GM19395 (cell line): ENCODE results near the gene SLC8A2.

Experiments
- ATAC-seq: cut with Tn5 transposase; IDR thresholded peaks from one replicate; pipeline ENCODE4 v1.9.1; 2021; ENCODE audit warnings: mild to moderate bottlenecking, moderate library complexity; ENCODE audit not compliant: unreplicated experiment

Gene SLC8A2

DNA sequence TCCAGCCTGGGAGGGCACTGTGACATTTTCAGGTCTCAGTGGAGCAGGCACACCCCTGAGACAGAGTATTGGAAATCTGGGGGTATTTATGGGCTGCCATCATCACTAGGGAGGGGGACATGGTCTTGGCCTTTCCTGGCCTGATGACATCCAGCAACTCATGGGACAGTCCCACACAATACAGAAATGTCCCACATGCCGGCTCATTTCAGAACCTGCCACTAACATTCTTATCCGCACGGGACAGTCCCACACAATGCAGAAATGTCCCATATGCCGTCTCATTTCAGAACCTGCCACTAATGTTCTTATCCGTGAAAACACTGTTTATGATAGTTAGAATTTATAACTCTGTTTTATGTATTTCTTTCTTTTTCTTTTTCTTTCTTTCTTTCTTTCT, 9.8 kb downstream of the SLC8A2 start:
- ATAC-seq = no peak

DNA sequence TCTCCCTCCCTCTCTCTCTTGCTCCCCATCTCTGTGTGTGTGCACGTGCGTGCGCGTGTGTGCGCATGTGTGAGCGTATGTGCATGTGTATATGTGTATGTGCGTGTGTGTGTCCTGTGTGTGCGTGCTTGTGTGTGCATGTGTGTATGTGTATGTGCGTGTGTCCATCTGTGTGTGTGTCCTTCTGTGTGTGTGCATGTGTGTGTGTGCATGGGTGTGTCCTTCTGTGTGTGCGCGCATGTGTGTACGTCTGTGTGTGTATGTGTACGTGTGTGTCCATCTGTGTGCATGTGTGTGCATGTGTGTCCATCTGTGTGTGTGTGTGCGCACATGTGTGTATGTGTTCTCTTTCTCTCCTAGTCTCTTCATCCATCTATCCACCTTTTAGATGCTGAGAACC, 12.2 kb downstream of the SLC8A2 start:
- ATAC-seq = no peak

DNA sequence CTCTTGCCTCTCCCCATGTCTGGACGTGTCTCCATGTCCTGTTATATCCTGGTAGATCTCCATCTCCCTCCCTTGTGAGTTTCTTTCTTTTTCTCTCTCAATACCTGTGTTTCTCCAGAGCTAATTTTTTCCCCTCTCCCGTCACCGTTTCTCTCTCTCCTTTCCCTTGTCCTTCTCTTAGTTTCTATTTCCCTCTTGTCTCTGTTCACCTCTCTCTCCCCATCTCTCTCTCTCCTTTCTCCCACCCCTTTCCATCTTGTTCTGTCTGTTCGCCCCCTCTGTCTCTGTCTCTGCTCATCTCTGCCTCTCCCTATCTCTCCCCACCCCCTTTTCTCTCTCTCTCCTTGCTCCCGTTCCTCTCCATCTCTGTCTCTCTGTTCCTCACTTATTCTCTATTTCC, 13.0 kb downstream of the SLC8A2 start:
- no peak for ATAC-seq

DNA sequence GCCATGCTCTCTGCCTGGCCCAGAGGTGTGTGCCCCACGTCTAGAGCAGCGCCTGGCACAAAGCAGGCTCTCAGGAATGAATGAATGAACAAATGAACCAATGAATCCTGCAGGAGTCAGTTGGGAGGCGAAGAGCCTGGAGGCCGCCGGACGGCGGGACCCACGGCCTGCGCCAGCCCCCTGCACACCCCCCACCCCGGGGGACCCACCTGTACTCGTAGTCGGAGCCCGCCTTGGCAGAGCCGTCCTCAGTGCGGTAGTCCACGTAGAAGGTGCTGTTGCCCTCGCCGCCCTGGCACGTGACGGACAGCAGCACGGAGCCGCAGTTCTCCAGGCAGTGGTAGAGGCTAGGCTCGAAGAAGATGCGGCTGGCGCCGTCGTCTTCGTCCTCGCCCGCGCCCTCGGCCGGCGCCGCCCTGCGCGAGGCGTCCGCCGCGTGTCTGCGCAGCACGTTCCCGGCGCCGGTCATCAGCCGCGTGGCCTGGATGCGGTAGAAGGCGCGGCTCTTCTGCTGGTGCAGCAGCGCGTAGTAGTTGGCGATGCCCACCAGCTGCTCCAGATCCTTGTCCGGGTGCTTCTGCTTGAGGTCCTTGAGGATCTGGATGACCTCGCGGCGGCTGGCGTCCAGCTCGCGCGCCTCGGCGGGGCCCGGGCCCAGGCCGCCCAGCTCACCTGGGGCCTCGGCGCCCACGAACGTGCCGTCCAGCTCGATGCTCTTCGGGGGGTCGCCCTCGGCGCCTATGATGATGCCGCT, 14.8 kb downstream of the SLC8A2 start:
- ATAC-seq = no peak

DNA sequence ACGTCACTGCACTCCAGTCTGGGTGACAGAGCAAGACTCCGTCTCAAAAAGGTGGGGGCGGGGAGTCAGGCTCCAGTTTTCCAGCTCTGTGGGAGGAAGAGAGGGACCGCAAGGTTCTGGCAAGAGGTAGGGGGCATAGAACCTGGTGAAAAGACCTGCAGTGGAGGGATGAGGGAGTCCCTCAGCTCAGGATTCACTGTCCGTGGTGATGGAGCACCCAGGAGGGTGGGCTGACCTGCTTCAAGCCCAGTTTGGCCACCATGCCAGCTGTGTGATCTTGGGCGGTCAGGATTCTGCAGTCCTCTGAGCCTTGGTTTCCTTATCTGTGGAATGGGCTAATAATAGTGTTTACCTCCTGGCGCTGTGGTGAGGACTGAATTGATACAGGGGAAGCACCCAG, 21.2 kb downstream of the SLC8A2 start:
- ATAC-seq = no peak

DNA sequence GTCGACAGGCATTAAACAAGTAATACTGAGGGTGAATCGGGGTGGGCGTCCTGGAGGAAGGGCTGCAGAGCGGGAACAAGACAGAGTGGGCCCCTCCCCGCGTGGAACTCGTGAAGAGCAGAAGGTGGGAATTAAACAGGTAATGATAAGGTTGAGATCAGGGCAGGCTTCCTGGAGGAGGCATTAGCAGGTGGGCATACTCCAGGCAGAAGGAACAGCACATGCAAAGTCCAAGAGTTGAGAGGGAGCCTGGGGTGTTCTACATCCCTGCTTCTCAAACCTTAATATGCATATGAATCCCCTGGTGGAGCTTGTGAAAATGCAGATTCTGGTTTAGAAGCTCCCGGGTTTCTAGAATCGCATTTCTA, 23.3 kb downstream of the SLC8A2 start:
- ATAC-seq = no peak

DNA sequence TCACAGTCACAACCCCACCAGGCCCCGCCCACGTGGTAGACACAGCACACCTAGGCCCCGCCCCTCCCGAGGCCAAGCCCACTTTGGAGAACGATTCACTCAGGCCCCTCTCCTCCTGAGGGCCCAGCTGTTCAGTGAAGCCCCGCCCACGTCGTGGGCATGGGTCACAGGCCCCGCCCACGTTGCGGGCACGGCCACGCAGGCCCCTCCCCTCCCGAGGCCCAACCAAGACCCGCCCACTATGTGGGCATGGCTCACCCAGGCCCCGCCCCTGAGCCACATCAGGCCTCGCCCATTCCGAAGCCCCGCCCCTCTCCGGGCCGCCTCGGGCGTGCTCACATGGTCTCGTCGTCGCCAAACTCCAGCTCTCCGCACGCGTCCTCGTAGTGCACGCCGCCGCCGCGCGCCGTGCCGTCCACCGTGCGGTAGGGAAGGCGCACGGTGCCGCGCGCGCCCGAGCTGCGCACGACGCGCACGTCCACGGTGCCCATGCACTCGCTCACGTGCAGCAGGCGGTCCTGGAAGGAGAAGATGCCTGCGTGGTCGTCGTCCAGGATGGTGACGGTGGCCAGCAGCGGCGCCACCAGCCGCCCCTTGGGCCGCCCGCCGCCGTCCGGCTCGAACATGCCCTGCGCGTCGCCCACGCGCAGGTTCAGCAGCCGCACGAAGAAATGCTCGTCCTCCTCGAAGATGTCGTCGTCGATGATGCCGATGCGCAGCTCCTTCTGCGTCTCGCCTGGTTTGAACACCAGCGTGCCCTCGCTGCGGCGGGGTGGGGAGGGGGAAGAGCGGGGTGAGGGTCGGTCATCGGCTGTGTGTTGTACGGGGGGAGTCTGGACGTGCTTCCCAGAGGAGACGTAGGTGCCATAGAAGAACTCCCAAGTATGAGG, 24.0 kb downstream of the SLC8A2 start:
- no peak for ATAC-seq

DNA sequence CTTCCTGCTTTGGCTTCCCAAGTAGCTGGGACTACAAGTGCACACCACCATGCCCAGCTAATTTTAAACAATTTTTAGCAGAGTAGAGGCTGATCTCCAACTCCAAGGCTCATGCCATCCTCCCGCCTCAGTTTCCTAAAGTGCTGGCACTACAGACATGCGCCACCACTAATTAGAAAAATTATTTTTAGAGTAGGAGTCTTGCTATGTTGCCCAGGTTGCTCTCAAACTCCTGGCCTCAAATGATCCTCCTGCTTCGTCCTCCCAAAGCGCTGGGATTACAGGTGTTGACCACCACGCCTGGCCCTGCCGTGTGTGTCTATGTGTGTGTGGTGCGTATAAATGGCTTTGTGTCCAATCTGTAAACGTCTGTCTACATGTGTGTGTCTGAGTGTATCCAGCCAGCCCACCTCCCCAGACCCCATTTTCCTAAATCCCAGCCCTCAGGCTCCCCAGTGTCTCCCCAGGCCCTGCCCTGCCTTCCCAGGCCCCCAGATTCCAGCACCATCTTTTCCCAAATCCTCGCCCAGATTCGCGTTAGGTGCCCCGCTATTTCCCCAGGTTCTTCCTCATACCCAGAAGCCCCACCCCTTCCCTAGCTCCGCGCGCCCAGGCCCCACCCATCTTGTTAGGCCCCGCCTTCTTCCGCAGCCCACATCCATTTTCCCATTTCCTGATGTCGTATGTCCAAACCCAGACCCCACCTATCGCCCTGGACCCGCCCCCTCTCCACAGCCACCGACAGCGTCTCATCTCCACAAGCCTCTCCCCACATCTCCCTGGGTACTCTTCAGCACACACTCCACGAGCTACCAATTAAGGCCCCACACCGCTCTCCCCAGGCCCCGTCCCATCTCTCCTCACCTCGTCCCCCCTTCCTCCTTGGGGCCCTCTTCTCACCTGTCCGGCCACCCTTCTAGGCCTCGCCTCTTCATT, 24.9 kb downstream of the SLC8A2 start:
- no peak for ATAC-seq

DNA sequence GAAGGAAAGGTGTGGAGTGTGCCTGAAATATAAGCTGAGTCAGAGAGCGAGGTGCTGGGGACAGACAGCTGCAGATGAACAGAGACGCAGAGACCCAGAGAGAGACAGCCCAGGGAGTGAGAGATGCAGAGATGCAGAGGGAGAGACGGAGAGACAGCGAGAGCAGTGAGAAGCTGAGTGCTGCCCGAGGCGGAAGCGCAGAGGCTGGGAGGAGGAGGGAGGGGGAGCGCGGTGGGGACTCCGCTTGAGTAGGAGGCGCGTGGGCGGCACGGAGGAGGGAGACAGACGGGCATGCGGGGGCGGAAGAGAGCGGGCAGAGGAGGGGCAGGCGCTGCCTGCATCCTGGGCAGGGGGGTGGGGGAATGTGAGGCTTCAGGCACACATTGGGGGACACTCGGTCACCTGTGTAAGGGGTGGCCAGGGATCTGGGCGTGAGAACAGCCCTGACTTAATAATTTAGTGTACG, 25.7 kb downstream of the SLC8A2 start:
- no peak for ATAC-seq

DNA sequence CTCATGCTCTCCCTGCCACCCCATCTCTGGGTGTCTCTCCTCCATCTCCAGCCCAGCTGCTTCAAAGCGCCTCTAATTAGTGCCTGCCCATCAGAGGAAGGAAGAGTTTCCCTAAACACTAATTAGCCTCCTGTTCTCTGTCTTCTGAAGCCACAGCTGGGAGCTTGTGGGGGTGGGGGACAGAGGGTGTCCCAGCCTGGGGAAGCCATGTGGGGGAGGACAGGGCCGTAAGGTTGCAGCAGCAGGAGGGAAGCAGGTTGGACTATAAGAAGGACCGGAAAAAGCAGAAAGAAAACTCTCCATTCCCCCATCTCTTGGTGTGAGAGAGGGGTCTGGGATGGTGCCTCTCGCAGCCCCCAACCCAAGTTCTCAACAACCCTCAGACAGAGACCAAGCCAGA, 26.2 kb downstream of the SLC8A2 start:
- ATAC-seq = no peak

DNA sequence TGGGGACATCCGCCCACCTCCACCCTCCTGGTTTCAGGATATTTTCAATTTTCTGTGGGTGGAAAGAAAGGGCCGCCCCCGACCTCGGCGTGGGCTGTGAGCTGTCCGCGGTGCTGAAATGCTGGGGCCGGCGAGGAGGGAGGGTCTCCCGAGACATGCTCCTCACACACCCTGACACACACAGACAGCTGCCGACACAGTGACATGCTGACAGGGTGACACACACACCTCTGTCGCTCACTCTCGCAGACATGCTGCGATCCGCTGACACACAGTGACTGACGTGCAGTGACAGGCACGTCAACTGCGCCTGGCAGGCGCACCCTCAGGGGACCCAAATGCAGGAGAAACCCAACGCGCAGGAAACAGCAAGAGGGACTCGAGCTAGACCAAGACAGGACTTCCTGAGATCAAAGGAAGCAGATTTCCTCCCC, 27.3 kb downstream of the SLC8A2 start:
- ATAC-seq = no peak

DNA sequence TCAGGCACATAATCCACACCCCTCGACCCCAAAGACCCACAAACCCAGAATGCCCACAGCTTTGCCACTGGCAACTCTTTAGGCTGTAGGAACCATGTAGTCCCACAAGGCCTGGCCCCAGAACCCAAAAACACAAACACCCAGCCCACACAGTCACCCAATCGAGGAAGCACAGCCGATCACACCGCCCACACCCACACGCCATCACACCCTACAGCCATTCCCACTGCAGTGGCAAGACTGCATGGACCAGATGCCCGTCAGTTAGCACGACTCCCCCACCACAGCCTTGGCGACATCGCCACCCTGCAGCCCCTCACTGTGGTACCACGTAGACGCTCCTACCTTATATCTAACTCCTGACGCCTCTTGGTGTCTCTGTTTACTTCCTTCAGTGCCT, 28.4 kb downstream of the SLC8A2 start:
- no peak for ATAC-seq

DNA sequence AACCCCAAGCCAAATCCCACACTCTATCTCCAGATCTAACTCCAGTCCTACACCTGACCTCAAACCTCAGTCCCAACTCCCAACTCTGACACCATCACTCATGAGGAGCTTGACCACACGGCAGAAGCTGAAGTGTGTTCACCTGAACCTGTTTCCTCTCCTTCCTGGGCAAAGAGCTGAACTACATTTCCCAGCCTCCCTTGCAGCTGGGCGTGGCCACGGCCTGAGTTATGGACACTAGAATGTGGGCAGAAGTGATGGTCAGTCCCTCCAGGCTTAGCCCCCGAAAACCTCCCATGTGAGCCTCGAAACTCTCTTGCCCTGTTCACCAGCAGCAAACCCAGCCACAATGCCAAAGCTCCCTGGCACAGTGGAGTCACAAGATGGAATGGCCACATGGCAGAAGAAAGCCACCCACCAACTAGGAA, 32.9 kb downstream of the SLC8A2 start:
- ATAC-seq = no peak

DNA sequence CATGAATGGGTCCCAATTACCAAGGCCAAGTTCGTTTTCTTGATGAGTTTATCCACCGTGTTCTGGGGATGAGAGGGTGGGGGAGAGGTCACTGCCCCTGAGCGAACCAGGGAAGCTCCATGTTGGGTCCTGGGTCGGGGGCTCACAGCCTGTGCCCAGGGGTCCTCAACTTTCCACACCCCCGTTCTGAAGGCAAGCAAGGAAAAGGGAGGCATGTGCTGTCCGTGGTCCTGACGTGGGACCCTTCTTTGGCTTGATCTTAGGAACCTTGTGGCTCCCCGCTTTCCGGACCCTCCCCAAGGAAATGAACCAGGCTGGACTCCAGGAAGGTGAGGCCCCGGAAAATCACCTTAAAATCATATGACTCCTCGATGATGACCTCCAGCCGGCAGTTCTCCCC, 34.2 kb downstream of the SLC8A2 start:
- no peak for ATAC-seq

DNA sequence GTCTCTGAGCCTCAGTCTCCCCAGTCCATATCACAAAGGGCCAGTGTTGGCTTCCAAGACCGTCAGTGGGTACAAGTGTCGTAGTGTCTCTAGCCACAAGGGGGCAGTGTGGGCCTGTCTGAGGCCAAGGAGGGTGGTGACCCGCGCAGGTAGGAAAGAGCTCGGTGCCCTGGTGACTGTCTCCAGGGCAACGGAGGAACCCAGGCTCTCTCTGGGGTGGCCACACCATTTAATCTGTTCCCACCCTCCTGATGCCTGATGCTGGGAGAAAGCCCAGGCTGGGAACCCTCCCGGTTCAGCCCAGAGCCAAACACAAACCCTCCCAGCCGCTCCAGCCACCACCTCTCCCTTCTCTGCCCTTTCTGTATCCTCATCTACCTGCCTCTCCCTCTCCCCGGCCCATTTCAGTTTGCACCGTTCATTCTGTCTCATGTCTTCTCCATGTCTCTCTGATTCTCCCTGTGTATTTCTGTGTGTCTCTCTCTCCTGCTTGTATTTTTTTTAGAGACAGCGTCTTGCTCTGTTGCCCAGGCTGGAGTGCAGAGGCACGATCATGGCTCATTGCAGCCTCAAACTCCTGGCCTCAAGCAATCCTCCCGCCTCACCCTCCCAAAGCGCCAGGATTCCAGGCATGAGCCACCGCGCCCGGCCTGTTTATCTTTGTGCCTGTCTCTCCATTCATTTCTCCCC, 34.8 kb downstream of the SLC8A2 start:
- no peak for ATAC-seq

DNA sequence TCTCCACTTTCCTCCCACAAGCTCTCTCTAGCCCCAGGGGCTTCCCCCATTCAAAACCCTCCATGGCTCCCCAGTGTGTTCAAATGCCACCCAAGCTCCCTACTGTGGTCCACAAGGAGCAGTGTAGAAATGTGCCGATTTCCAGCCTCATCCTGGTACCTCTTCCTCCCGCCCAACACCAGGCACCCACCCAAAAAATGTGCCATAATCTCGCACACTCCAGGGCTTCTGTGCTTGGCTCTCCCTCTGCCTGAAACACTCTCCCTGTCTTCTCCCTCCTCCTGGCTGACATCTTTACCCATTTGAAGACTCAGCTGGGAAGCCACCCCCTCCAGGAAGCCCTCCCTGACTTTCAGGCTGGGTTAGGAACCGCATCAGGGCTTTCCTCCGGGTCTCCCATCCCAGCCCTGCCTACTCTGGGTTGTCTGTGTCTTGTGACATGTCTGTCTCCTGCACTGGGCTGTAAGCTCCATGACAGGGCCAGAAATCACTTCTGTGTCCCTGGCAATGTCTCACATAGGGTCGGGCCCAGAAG, 35.7 kb downstream of the SLC8A2 start:
- ATAC-seq = no peak

DNA sequence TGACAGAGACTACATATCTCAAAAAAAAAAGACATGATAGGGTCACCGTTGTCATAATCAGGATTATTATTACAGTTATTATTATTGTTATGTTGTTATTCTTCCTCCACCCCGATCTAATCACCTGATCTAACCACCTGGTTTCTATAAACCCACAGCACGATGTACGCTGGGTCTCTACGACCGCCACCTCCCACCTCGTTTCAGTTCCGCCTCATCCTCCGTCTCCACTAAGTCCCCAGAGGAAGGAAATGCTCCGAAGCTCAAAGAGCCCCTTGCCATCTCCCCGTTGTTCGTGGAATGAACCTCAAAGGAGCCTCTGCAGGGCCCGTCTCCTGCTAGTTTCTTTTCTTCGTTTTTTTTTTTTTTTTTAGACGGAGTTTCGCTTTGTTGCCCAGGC, 36.5 kb downstream of the SLC8A2 start:
- no peak for ATAC-seq

DNA sequence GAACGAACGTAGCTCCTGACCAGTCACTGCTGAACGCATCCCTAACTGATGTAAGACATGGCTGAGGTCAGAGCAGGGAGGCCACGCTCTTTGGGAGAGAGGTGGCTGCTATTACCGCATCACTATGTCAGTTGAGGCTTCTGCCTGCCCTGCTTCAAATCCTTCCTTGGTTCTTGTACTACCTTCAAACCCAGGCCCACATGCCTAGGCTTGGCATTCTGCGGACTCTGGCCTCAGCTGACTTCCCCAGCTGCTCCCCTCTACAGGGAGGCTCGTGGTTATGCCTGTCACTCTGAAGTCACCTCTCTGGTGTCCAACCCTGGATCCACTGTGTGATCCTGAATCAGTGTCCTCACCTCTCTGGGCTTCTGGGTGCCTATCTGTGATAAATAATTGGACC, 37.6 kb downstream of the SLC8A2 start:
- no peak for ATAC-seq

DNA sequence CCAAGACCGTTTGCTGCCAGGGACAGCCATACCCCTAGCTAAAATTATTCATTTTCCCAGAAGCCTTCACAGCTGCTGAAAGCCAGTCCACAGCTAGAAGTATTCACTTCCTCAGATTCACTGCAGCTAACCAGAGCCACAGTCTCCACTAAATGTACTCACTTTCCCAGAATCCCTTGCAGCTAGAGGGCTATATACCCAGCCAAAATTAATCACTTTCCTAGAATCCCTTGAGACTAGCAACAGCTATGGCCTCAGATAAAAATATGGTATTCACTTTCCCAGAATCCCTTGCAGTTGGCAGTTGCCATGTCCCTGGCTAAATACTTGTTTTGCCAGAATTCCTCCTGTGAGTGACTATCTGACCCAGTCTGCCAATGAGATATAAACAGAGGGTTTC, 38.6 kb downstream of the SLC8A2 start:
- no peak for ATAC-seq

DNA sequence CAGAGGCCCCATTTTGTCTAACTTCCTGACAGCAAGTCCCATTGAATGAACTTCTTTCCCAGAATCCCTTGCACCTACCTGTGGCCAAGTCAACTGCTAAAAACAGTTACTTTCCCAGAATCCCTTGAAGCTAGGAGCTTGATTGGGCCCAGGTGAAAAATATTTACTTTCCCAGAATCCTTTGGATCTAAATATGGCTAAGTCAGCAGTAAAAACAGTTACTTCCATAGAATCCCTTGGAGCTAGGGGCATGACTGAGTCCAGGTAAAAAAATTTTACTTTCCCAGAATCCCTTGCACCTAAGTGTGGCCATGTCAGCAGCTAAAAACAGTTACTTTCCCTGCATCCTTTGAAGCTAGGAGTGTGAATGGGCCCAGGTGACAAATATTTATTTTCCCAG, 39.2 kb downstream of the SLC8A2 start:
- no peak for ATAC-seq
